ENCODE measurements around the gene MEIS2.

Gene MEIS2

DNA sequence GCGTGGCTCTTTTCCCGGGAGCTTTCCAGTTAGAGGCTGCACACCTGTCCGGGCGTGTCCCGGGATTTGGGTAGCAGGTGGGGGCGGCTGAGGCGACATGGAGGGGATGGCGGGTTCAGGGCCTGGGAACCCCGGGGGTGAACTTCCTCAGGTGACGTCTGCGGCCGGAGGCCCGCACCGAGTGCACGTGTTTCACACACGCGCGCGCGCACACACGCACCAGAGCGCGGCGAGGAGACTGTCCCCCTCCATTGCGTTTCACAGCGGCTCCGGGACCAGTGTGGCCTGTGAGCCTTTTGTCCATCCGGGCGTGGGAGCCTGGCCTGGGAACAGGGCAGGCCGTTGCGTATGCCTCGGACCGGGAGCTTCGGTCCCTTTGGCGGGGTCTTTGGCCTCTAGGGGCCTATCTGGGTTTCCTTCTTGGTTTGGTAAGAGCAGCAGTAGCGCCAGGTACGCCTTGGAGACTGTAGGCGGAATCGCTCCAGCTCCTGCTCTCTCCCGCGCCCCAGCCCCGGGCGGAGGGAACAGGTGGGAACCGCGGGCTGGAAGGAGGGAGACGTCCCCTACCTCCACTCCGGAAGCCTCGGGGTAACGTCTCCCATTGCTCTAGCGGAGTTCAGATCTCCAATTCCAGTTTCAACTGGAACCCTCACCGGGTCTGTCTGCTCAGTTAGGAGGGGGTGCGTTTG is 220.0 kb downstream of the MEIS2 start:
- H3K9me3 Mint-ChIP-seq: no peaks in the 10 kb centered on the region
- H3K27ac Mint-ChIP-seq: no peak overlapping the region
- peaks cover 93% of the 10 kb centered on the region for H3K27me3 Mint-ChIP-seq
- peaks cover 2% of the 10 kb centered on the region for H3K4me1 Mint-ChIP-seq
- H3K4me3 Mint-ChIP-seq: no peak overlapping the region
- CTCF ChIA-PET: no interaction called here
- no peak for DNase-seq
- H3K36me3 Mint-ChIP-seq: peaks cover 3% of the 10 kb centered on the region

DNA sequence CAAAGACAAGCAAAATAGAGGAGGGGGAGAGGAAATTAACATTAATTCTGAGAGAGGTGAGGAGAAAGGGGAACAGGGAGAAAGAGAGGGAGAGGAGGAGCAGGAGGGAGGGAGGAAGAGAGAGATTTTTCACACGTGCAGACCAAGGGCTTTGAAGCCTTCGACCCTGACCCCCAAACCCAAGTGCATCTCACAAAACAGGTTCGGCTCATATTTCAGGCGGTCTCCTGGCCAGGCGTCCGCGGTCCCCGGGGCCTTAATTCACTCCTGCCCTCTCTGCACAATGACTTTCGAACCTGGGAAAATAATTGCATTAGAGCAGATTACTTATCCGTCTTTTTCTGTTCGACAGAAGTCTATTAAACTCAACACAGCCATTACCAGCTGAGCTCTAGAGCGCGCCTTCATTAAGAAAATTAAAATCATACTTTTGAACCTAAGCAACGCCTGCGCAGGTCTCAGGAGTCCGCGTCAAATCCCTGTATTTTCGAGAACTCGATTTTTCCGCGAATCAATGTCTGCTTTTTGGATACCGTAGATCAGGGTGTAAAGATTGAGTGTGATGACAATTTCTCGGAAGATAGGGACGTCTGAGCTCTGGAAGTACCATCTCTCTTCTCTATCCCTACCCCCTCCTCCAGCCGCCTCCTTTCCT is 220.7 kb downstream of the MEIS2 start:
- Mint-ChIP-seq H3K36me3 (peaks cover 3% of the 10 kb centered on the region), H3K27me3 (peaks cover 87% of the 10 kb centered on the region), H3K4me1 (peaks cover 2% of the 10 kb centered on the region), H3K4me3 (no peak overlapping the region), H3K9me3 (no peaks in the 10 kb centered on the region), H3K27ac (no peak overlapping the region)
- DNase-seq: no peak
- CTCF ChIA-PET: interaction anchor here (0.6 kb wide), 1 partner anchor 353 kb away, joined by 3 read pairs; no protein-coding TSS in a partner anchor

DNA sequence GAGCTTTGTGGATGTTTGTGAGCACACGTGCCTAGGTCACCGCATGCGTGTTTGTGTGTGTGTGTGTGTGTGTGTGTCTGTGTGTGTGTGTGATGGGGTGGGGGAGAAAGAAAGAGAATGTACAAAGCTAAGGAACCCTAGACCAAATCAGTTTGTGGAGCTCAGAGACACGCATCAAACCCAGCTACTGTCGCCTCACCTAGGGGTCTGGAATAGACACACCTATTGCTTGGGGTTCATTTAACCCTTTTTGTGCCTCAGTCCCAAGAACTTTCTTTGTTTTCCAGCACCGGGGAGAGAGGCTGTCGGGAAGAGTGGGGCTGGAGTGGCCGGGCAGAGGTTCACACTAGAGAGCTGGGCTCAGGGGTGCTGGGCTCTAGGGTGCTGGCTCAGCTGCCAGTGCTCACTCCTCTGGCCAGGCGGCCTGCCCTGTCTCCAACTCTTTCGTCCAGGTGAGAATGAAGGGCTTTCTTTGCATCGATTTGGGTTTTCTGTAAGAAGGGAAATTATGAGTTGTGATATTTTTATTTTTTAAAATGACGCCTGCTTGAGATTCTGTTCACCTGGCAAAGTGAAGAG is 221.6 kb downstream of the MEIS2 start:
- Mint-ChIP-seq H3K4me3 (no peak overlapping the region), H3K27me3 (peaks cover 78% of the 10 kb centered on the region)

DNA sequence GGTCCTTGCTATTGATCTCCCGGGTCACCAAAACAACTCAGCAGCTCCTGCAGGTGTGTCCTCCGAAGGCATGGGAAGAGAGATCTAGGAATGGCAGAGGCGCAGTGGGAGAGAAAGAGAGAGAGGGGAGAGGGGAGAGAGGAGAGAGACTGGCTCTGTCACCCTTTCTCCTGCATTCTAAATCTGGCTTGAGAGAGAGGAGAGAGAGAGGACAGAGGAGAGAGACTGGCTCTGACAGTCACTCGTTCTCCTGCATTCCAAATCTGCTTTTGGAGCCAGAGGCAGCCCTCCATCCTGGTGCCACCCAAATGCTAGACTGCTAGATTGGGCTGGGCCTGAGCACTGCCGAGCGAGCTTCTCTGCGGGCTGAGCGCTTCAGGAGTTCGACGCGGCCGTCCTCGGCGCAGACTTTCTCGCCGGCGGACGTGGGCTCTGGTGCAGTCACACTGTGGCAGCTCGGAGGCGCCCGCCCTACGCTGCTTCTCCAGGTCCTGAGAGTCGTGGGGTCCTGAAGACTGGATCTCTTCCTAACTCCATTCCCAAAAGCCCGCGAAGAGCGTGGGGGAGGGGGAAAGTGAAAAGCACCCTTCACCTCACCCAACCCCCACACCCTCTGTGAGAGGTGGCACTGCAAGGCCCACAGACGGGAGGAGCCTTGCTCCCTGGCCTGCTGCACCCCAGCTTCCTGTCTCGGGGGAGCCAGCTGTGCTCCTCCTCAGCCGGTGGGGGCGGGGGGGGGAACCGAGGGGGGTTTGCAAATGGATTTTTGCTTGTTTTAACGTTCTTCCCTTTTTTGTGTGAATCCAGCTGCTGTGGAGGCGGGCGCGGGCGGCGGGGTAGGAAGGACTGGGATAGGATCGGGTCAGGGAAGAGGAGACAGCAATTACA is 222.3 kb downstream of the MEIS2 start:
- Mint-ChIP-seq H3K36me3 (peaks cover 2% of the 10 kb centered on the region), H3K4me1 (peaks cover 2% of the 10 kb centered on the region), H3K27ac (no peak overlapping the region), H3K4me3 (no peak overlapping the region), H3K27me3 (peaks cover 71% of the 10 kb centered on the region), H3K9me3 (no peaks in the 10 kb centered on the region)
- no peak for DNase-seq
- CTCF ChIA-PET: interaction anchor here (1.0 to 1.2 kb wide), 2 partner anchors 231 to 1359 kb away, joined by 3 read pairs; no protein-coding TSS in a partner anchor

More for the DNA sequence above, 221.6 kb downstream of the MEIS2 start:
- CTCF ChIA-PET: interaction anchor here (1.0 to 1.2 kb wide), 2 partner anchors 230 to 1359 kb away, joined by 3 read pairs; no protein-coding TSS in a partner anchor
- Mint-ChIP-seq H3K36me3 (peaks cover 3% of the 10 kb centered on the region), H3K4me1 (peaks cover 2% of the 10 kb centered on the region), H3K9me3 (no peaks in the 10 kb centered on the region), H3K27ac (no peak overlapping the region)
- no peak for DNase-seq

GRCh38 chr15:36877294-36877693 is 223.1 kb downstream of the MEIS2 start:
- CTCF ChIA-PET: no interaction called here
- H3K36me3 Mint-ChIP-seq: peaks cover 2% of the 10 kb centered on the region
- no peak for DNase-seq
- H3K27ac Mint-ChIP-seq: no peak overlapping the region
- peaks cover 2% of the 10 kb centered on the region for H3K4me1 Mint-ChIP-seq
- H3K27me3 Mint-ChIP-seq: peaks cover 63% of the 10 kb centered on the region
- no peak overlapping the region for H3K4me3 Mint-ChIP-seq
- no peaks in the 10 kb centered on the region for H3K9me3 Mint-ChIP-seq

- CTCF ChIA-PET: no interaction called here
- Mint-ChIP-seq H3K4me1 (peaks cover 2% of the 10 kb centered on the region), H3K27ac (no peak overlapping the region), H3K36me3 (peaks cover 2% of the 10 kb centered on the region), H3K9me3 (no peaks in the 10 kb centered on the region), H3K4me3 (no peak overlapping the region), H3K27me3 (peaks cover 49% of the 10 kb centered on the region)
- no peak for DNase-seq
These were observed 224.5 kb downstream of the MEIS2 start for GRCh38 chr15:36875740-36876334.

DNA sequence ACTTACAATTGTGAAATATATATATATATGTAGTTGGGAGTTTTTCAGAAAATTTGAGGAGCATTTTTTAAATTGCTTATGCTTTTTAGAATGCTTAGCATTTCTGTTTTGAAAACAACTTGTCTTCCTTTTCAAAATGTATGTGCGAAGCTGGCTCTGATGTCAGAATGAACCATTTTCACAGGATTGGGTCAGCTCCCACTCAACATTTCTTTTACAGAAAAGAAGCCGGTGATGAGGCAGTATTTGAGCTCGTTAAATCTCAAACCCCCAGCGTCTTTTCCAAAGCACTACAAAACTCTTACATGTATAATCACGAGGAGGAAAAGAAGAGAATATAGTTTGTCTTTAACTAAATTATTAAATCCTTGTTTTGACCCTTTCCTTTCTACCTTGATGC is 225.4 kb downstream of the MEIS2 start:
- Mint-ChIP-seq H3K27me3 (peaks cover 40% of the 10 kb centered on the region), H3K9me3 (no peaks in the 10 kb centered on the region), H3K36me3 (peaks cover 2% of the 10 kb centered on the region), H3K4me1 (peaks cover 2% of the 10 kb centered on the region), H3K27ac (no peak overlapping the region), H3K4me3 (no peak overlapping the region)
- CTCF ChIA-PET: interaction anchor here (1.1 kb wide), 1 partner anchor 9 kb away, joined by 3 read pairs; no protein-coding TSS in a partner anchor
- DNase-seq: no peak

- DNase-seq: no peak
- Mint-ChIP-seq H3K9me3 (no peaks in the 10 kb centered on the region), H3K27ac (no peak overlapping the region), H3K4me3 (no peak overlapping the region), H3K4me1 (no peaks in the 10 kb centered on the region), H3K27me3 (no peaks in the 10 kb centered on the region), H3K36me3 (no peaks in the 10 kb centered on the region)
- CTCF ChIA-PET: no interaction called here
These were observed 232.9 kb downstream of the MEIS2 start for GRCh38 chr15:36867436-36867835.

GRCh38 chr15:36866896-36867295 is 233.5 kb downstream of the MEIS2 start:
- CTCF ChIA-PET: no interaction called here
- H3K27ac Mint-ChIP-seq: no peak overlapping the region
- no peaks in the 10 kb centered on the region for H3K4me1 Mint-ChIP-seq
- no peak for DNase-seq
- no peaks in the 10 kb centered on the region for H3K9me3 Mint-ChIP-seq
- H3K4me3 Mint-ChIP-seq: no peak overlapping the region
- no peaks in the 10 kb centered on the region for H3K36me3 Mint-ChIP-seq
- H3K27me3 Mint-ChIP-seq: no peaks in the 10 kb centered on the region

DNA sequence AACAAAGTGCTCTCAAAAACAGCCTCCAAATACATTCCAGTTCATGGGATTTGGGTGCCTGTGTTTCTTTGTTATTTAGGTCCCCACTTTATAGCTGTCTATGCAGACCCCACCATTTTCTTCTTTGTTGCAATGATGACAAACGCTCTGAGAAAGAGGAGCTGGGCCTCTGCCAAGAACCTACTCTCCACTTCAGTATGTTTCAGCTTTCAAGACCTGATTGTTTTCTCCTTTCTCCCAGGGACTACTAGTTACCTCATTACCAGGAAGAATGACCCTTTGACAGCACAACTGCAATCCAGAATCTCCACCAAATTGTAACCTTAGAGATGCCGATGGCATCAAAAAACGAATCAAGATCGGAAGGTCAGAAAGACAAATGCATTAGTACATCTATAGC is 236.8 kb downstream of the MEIS2 start:
- DNase-seq: no peak
- Mint-ChIP-seq H3K4me3 (no peak overlapping the region), H3K36me3 (no peaks in the 10 kb centered on the region), H3K4me1 (no peaks in the 10 kb centered on the region), H3K27ac (no peak overlapping the region), H3K9me3 (no peaks in the 10 kb centered on the region), H3K27me3 (no peaks in the 10 kb centered on the region)
- CTCF ChIA-PET: no interaction called here

DNA sequence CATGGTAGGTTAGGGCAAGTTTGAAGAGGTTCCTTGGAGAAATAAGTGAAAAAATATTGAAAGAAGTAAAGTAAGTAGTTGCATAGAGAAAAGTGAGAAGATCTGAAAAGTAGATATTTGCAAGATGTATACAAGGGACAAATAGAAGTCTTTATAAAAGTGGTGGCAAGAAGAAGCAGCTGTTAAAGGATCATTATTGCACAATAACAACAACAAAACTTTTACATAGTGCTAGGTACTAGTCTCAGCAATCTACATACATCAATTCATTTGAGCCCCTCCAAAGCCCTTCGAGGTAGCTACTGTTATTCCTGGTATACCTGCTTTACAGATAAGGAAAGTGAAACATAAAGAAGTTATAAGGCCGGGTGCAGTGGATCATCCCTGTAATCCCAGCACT is 239.6 kb downstream of the MEIS2 start:
- no peak for DNase-seq
- CTCF ChIA-PET: no interaction called here
- H3K4me3 Mint-ChIP-seq: no peak overlapping the region
- H3K9me3 Mint-ChIP-seq: no peaks in the 10 kb centered on the region
- no peak overlapping the region for H3K27ac Mint-ChIP-seq
- no peaks in the 10 kb centered on the region for H3K36me3 Mint-ChIP-seq
- H3K4me1 Mint-ChIP-seq: no peaks in the 10 kb centered on the region
- no peaks in the 10 kb centered on the region for H3K27me3 Mint-ChIP-seq

DNA sequence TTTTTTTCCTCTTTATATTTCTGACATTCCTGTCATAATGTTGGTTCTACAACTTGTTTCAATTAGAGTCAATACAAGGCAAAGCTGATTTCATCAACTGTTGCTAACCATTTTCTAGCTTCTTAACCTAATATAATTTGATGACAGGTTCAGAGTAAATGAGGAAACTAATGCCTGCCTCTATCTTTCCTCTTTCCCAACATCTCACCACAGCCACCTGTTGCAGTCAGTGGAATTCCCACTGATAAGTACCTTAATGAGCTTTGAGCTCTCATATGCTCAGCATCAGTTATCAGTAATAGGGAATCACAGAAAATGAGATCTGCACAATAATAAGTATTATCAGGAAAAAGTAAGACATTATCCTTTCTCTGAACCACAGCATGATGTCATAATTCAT is 241.9 kb downstream of the MEIS2 start:
- Mint-ChIP-seq H3K27ac (no peak overlapping the region), H3K4me1 (no peaks in the 10 kb centered on the region), H3K36me3 (no peaks in the 10 kb centered on the region), H3K27me3 (no peaks in the 10 kb centered on the region), H3K4me3 (no peak overlapping the region), H3K9me3 (no peaks in the 10 kb centered on the region)
- no peak for DNase-seq
- CTCF ChIA-PET: no interaction called here

DNA sequence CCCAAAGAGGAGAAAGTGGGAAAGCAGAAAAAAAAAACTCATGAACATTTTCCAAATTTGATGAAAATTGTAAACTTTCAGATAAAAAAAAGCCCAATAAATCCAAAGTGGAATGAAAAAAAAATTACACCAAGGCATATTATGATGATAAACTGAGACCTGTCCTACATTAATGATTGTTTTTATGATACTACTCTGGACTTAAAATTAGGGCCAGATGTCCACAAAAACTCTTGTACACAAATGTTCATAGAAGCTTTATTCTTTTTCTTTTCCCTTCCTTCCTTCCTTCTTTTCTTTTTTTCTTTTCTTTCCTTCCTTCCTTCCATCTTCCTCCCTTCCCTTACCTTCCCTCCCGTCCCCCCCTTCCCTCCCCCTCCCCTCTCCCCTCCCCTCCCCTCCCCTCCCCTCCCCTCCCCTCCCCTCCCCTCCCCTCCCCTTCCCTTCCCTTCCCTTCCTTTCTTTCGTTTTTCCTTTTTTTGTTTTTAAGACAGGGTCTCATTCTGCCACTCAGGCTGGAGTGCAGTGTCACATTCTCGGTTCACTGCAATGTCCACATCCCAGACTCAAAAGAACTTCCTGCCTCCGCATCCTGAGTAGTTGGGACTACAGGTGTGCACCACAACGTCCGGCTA is 243.9 kb downstream of the MEIS2 start:
- no peaks in the 10 kb centered on the region for H3K4me1 Mint-ChIP-seq
- H3K9me3 Mint-ChIP-seq: no peaks in the 10 kb centered on the region
- H3K27ac Mint-ChIP-seq: no peak overlapping the region
- no peak for DNase-seq
- no peaks in the 10 kb centered on the region for H3K36me3 Mint-ChIP-seq
- CTCF ChIA-PET: no interaction called here
- H3K4me3 Mint-ChIP-seq: no peak overlapping the region
- H3K27me3 Mint-ChIP-seq: no peaks in the 10 kb centered on the region

Data from activated naive CD4-positive, alpha-beta T cell treated with anti-CD3 and anti-CD28 coated beads, Interleukin-2, amount 10 ng/mL, durations not matched to agents 7 days and 5 days (primary cell).